K562 (cell line): ENCODE measurements around the gene PEPD. TPM values are rescaled to one million over a fixed set of nuclear protein-coding genes. Genes with fewer than 3 reads are reported as not detected.

ENCODE experiments used
- ATAC-seq: fragments of 200-7000 bp; cut with Tn5 transposase; 3 replicates; pipeline ENCODE4 v1.9.1; 2020; ENCODE audit warnings: moderate library complexity
- BruUV-seq: library from RNA; stranded (reverse); fragments of 400-500 nt; replicated peaks from 2 replicates; lab custom pipeline; 2021; lab: Mats Ljungman, UMichigan
- CTCF ChIA-PET: fragments of 300-600 bp; formaldehyde crosslinking; extraction: SDS; loops from one replicate; lab custom pipeline; 2021; ENCODE audit warnings: low intra/inter-chr PET ratio; lab: Yijun Ruan, JAX
- POLR2A ChIA-PET: fragments of 300-600, 350-650 bp; sonication (Branson Sonifier 250); formaldehyde crosslinking; extraction: SDS; loops from one replicate; lab custom pipeline; 2021; ENCODE audit warnings: antibody characterized with exemption, inconsistent platforms; lab: Yijun Ruan, JAX
- DNase-seq, 4 experiments: peaks; one replicate each; pipeline versions ENCODE4 v3.0.0 to v3.0.0-alpha.2; 2011 to 2018; ENCODE audit warnings: low spot score in 3 of 4, mixed read lengths in 3 of 4; ENCODE audit errors: extremely low read depth in 1 of 4
- FAIRE-seq: peaks from 2 replicates; lab custom pipeline; 2011; peaks lifted over from hg19 to GRCh38; lab: Jason Lieb, UNC
- H2AFZ ChIP-seq: 2 replicates; pipeline ENCODE4 v1.6.0; 2011; ENCODE audit warnings: low read depth, low read length, control low read depth, inconsistent platforms
- H3K27ac ChIP-seq: fragments of 200-600 bp; 3 replicates; pipeline ENCODE4 v1.8.0; 2011; ENCODE audit warnings: low read depth, mild to moderate bottlenecking, control low read depth, inconsistent platforms, low read length, moderate library complexity, mixed read lengths; ENCODE audit errors: extremely low read depth
- H3K27me3 ChIP-seq, 2 experiments: fragments of 300-600 bp in 1 of 2; 2 replicates in 1 of 2; 3 replicates in 1 of 2; pipeline versions ENCODE4 v1.6.0 to v1.8.0; 2011; ENCODE audit warnings: inconsistent platforms in 2 of 2, low read length in 2 of 2, mild to moderate bottlenecking in 1 of 2, mixed read lengths in 1 of 2, moderate library complexity in 1 of 2; ENCODE audit not compliant: control insufficient read depth in 2 of 2, insufficient read depth in 2 of 2
- H3K36me3 ChIP-seq: fragments of 300-600 bp; 3 replicates; pipeline ENCODE4 v1.8.0; 2011; ENCODE audit warnings: mild to moderate bottlenecking, low read length, inconsistent platforms; ENCODE audit not compliant: control insufficient read depth, insufficient read depth
- H3K4me1 ChIP-seq, 2 experiments: fragments of 200-600 bp in 1 of 2; replicated peaks in 1 of 2; 2 replicates in 1 of 2; 3 replicates in 1 of 2; pipeline versions ENCODE4 v1.5.1 to v1.8.0; 2011; ENCODE audit warnings: inconsistent platforms in 2 of 2, low read length in 2 of 2, mild to moderate bottlenecking in 1 of 2, mixed read lengths in 1 of 2, moderate library complexity in 1 of 2; ENCODE audit not compliant: control insufficient read depth in 2 of 2, insufficient read depth in 2 of 2
- H3K4me2 ChIP-seq: 2 replicates; pipeline ENCODE4 v1.6.1; 2011; ENCODE audit warnings: low read length, control low read depth, inconsistent platforms, mixed read lengths; ENCODE audit not compliant: insufficient read depth
- H3K4me3 ChIP-seq: fragments of 200-600 bp; sonication (generic), shearing (Covaris generic); 2 replicates; pipeline ENCODE4 v1.5.1; 2016; ENCODE audit warnings: control low read depth, inconsistent platforms
- H3K79me2 ChIP-seq: fragments of 200-600 bp; 3 replicates; pipeline ENCODE4 v1.8.0; 2011; ENCODE audit warnings: low read length, inconsistent platforms; ENCODE audit not compliant: control insufficient read depth, insufficient read depth
- H3K9ac ChIP-seq, 2 experiments: 2 replicates each; pipeline versions ENCODE4 v1.6.0 to v1.6.1; 2011; ENCODE audit warnings: low read depth in 2 of 2, low read length in 2 of 2, control low read depth in 1 of 2, inconsistent platforms in 1 of 2, mild to moderate bottlenecking in 1 of 2, mixed read lengths in 1 of 2; ENCODE audit not compliant: insufficient read depth in 1 of 2
- H3K9me1 ChIP-seq: one replicate; pipeline ENCODE4 v1.6.0; 2011; ENCODE audit warnings: inconsistent platforms, mild to moderate bottlenecking, low read length, moderate library complexity; ENCODE audit not compliant: control insufficient read depth, insufficient read depth
- H3K9me3 ChIP-seq: replicated peaks from 2 replicates; pipeline ENCODE4 v1.5.1; 2011; ENCODE audit warnings: low read depth, low read length, inconsistent platforms; ENCODE audit not compliant: control insufficient read depth, insufficient read depth
- H4K20me1 ChIP-seq: replicated peaks from 2 replicates; pipeline ENCODE4 v1.6.1; 2011; ENCODE audit warnings: low read length, inconsistent platforms, mixed read lengths; ENCODE audit not compliant: control insufficient read depth, insufficient read depth
- SP1 ChIP-seq: sonication (generic); formaldehyde crosslinking; IDR thresholded peaks from 2 replicates; pipeline ENCODE4 v1.8.1; 2022; ENCODE audit warnings: mild to moderate bottlenecking, missing genetic modification reagents
- WGBS: fragments of 100-300 bp; shearing (Covaris generic); methylation state at CpG from one replicate; pipeline ENCODE4 v1.1.6; 2016; ENCODE audit warnings: low coverage, mixed read lengths; ENCODE audit not compliant: insufficient coverage; ENCODE audit errors: missing lambda C conversion rate; 5-methylcytosine and 5-hydroxymethylcytosine counted together
- in situ Hi-C: fragments of 300-500 bp; cut with MboI; formaldehyde crosslinking; loops from 4 replicates; pipeline ENCODE4 v1.15.0; 2018; ENCODE audit warnings: inconsistent platforms, mixed read lengths
- intact Hi-C: fragments of 100-400 bp; cut with micrococcal nuclease; formaldehyde crosslinking; loops from 2 replicates; pipeline ENCODE4 v1.14.2; 2022
- polyA plus RNA-seq, 8 experiments: library from polyadenylated mRNA; depleted of rRNA in 4 of 8; stranded (reverse) in 5 of 8; unstranded in 3 of 8; fragments of >200 nt; fragmentation: Nextera tagmentation in 2 of 8; fragmentation: Illumina TruSeq in 1 of 8; extraction: Ambion mirVana in 2 of 8; extraction: Trizol in 1 of 8; gene quantifications; 2 replicates each; pipeline versions ENCODE4 v1.2.1 to v1.2.3, GENCODE V29; 2011 to 2014; ENCODE audit warnings: inconsistent platforms in 1 of 8, missing spikeins in 1 of 8
- total RNA-seq, 7 experiments: library from RNA; depleted of rRNA in 6 of 7; stranded (reverse); fragments of >200 nt in 6 of 7; fragmentation: Illumina TruSeq in 2 of 7; extraction: Trizol in 2 of 7; gene quantifications; 2 replicates each; pipeline versions ENCODE4 v1.2.1 to v1.2.3, GENCODE V29; 2011 to 2021; ENCODE audit warnings: low replicate concordance in 1 of 7
- TF ChIP-seq, protein P1 (sequence below): fragments of 250-450 bp; sonication (Bioruptor Pico); IDR thresholded peaks from 2 replicates; pipeline ENCODE4 v1.5.0; 2021

Gene PEPD
- total and polyA plus RNA-seq, 9 of the 15 experiments (the other 6 are each of a cell fraction or from before 2014, with no cell fraction given) = 1.3 to 19.2 (median 16.0) TPM

DNA sequence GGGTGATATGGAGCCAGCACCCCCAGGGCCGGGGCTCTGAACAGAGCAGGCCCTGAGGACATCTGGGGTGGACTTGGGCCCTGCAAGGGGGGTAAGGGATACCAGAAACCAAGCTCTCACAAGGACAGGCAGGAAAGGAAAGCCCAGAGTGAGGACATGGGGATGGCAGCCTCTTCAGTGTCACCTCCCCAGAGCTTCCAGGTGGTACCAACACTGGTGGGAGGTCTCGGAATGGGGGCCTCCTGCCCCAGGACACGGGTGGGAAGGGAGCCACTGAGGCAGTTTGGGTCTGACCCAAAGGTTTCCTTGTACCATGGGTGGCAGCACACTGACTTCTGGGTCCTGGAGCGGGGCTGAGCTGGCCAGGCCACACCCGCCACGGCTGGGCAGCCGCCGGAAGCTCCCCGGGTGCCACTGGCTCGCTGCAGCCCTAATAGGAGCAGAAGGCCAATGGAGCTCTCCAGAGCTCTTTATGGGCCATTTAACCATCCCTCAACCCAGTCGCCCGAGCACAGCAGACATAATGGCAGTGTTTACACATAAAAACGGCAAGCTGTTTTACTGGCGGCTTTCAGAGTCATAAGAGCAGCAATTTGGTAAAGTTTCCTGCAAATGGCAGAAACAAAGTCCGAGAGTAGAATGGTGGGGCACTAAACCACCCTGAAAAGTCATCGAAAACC is 59.3 kb downstream of the PEPD start:
- Histone ChIP-seq H3K4me2 (no peak overlapping the region), H3K4me1 (no peaks in the 10 kb centered on the region), H3K79me2 (no peaks in the 10 kb centered on the region), H3K27me3 (peaks cover 0 to 16% of the 10 kb centered on the region in 2 experiments; a peak in 2 of 5 replicates), H3K9me1 (no peaks in the 10 kb centered on the region), H4K20me1 (peaks cover 14% of the 10 kb centered on the region; the same call in 1 of the 2 replicates), H3K36me3 (no peaks in the 10 kb centered on the region; the same call in 2 of the 3 replicates), H3K9ac (no peak overlapping the region), H2AFZ (no peak overlapping the region), H3K4me3 (no peak overlapping the region), H3K9me3 (no peaks in the 10 kb centered on the region), H3K27ac (no peak overlapping the region)
- ChIA-PET POLR2A (interaction anchor here (0.5 to 0.7 kb wide), 3 partner anchors 58 to 162 kb away, joined by 3 to 4 read pairs (median 3); no protein-coding TSS in a partner anchor), CTCF (no interaction called here)
- no peak for FAIRE-seq
- DNase-seq = no peak
- WGBS = 42% methylated on average over 16 of the region's 16 CpGs
- in situ Hi-C loops (no loop called here), intact Hi-C loops (no loop called here)
- ATAC-seq = no peak
- TF ChIP-seq SP1 (CRISPR knock-in tag) = no peak
- no TSS peak for BruUV-seq

GRCh38 chr19:33461256-33462111 is 60.1 kb downstream of the PEPD start:
- ChIA-PET CTCF (interaction anchor here (0.7 kb wide), 1 partner anchor 118 kb away, joined by 3 read pairs; no protein-coding TSS in a partner anchor), POLR2A (interaction anchor here (0.5 to 0.7 kb wide), 4 partner anchors 42 to 161 kb away, joined by 3 to 4 read pairs (median 4); no protein-coding TSS in a partner anchor)
- H3K4me3 ChIP-seq = no peak overlapping the region
- in situ Hi-C loops = no loop called here
- intact Hi-C loops = no loop called here
- ATAC-seq (no peak), DNase-seq (no peak), FAIRE-seq (no peak)
- peaks cover 14% of the 10 kb centered on the region; the same call in 1 of the 2 replicates for H4K20me1 ChIP-seq
- no peaks in the 10 kb centered on the region for H3K4me1 ChIP-seq
- peaks cover 0 to 19% of the 10 kb centered on the region in 2 experiments; a peak in 2 of 5 replicates for H3K27me3 ChIP-seq
- no peak overlapping the region for H2AFZ ChIP-seq
- no peaks in the 10 kb centered on the region for H3K9me3 ChIP-seq
- TF ChIP-seq, protein P1, sequence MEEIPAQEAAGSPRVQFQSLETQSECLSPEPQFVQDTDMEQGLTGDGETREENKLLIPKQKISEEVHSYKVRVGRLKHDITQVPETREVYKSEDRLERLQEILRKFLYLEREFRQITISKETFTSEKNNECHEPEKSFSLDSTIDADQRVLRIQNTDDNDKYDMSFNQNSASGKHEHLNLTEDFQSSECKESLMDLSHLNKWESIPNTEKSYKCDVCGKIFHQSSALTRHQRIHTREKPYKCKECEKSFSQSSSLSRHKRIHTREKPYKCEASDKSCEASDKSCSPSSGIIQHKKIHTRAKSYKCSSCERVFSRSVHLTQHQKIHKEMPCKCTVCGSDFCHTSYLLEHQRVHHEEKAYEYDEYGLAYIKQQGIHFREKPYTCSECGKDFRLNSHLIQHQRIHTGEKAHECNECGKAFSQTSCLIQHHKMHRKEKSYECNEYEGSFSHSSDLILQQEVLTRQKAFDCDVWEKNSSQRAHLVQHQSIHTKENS = no peak
- no peaks in the 10 kb centered on the region for H3K9me1 ChIP-seq
- 27% methylated on average over 19 of the region's 24 CpGs for WGBS
- H3K27ac ChIP-seq = no peak overlapping the region
- no peaks in the 10 kb centered on the region for H3K79me2 ChIP-seq
- no peak overlapping the region for H3K9ac ChIP-seq
- BruUV-seq = no TSS peak
- H3K36me3 ChIP-seq = no peaks in the 10 kb centered on the region; the same call in 2 of the 3 replicates
- no peak overlapping the region for H3K4me2 ChIP-seq
